ENCODE data around the gene DCBLD1. TPM values are rescaled to one million over a fixed set of nuclear protein-coding genes. Genes with fewer than 3 reads are reported as not detected.

The DCBLD1 gene
- total and polyA plus RNA-seq, 2 of the 13 experiments (the other 11 are each of a cell fraction or from before 2014, with no cell fraction given): 23.2 to 41.5 TPM

GRCh38 chr6:117481278-117481925 is 1.1 kb upstream of the DCBLD1 start (continued):
- TF ChIP-seq STAT6 (CRISPR knock-in tag; IDR thresholded peaks at IDR 0.05; ENCODE audit: borderline replicate concordance) (no peak), HDAC6 (IDR thresholded peaks at IDR 0.05; ENCODE audit: low read depth, low read length) (no peak), MLX (CRISPR knock-in tag; IDR thresholded peaks at IDR 0.05) (peak; percentile 77), TMF1 (CRISPR knock-in tag; IDR thresholded peaks at IDR 0.05; ENCODE audit: low read depth) (no peak), RAD51 (IDR thresholded peaks at IDR 0.05; ENCODE audit: borderline replicate concordance) (no peak), MAZ (IDR thresholded peaks at IDR 0.05; ENCODE audit: borderline replicate concordance, low read depth, low read length) (no peak), MAZ (CRISPR knock-in tag; IDR thresholded peaks at IDR 0.05; ENCODE audit: low read depth) (peak; percentile 31; the same call in 1 of the 2 replicates), POGK (CRISPR knock-in tag; conservative IDR thresholded peaks at IDR 0.05) (peak; percentile 70; the same call in 1 of the 2 replicates), NKX3-1 (CRISPR knock-in tag; IDR thresholded peaks at IDR 0.05) (peak; percentile 66), GABPA (IDR thresholded peaks at IDR 0.05; ENCODE audit: low read depth, low read length) (no peak), GABPA (CRISPR knock-in tag; IDR thresholded peaks at IDR 0.05; ENCODE audit: low read depth) (peak; percentile 39; the same call in 1 of the 2 replicates), ZNF501 (CRISPR knock-in tag; IDR thresholded peaks at IDR 0.05) (0 out of 2 replicates have a peak, but pooled peaks have one; percentile 45), THAP8 (CRISPR knock-in tag; IDR thresholded peaks at IDR 0.05; ENCODE audit: borderline replicate concordance) (no peak), HNRNPL (IDR thresholded peaks at IDR 0.05; ENCODE audit: low read depth, low read length) (no peak), ZNF552 (CRISPR knock-in tag; IDR thresholded peaks at IDR 0.05; ENCODE audit: borderline replicate concordance) (peak; percentile 77; the same call in 1 of the 2 replicates), ZNF230 (CRISPR knock-in tag; IDR thresholded peaks at IDR 0.05) (0 out of 2 replicates have a peak, but pooled peaks have one; percentile 62), POLR2A (IDR thresholded peaks at IDR 0.05; ENCODE audit: insufficient read depth in 1 of 2, low read depth in 2 of 2, low read length in 2 of 2) (peak in 1 of 2 experiments; percentile 55; a peak in 1 of 4 replicates), PREB (CRISPR knock-in tag; IDR thresholded peaks at IDR 0.05) (no peak), ZNF605 (CRISPR knock-in tag; IDR thresholded peaks at IDR 0.05) (no peak; the same call in none of the 2 replicates), ZKSCAN8 (CRISPR knock-in tag; IDR thresholded peaks at IDR 0.05; ENCODE audit: borderline replicate concordance) (peak; percentile 64; the same call in 1 of the 2 replicates), YEATS4 (CRISPR knock-in tag; IDR thresholded peaks at IDR 0.05; ENCODE audit: borderline replicate concordance) (peak; percentile 76; the same call in 1 of the 2 replicates), DNMT3B (CRISPR knock-in tag; conservative IDR thresholded peaks at IDR 0.05) (peak; percentile 97), TCF12 (IDR thresholded peaks at IDR 0.05) (no peak), TCF12 (CRISPR knock-in tag; IDR thresholded peaks at IDR 0.05) (0 out of 2 replicates have a peak, but pooled peaks have one; percentile 30)
